ENCODE data around the gene HTR3C.
"Not testable (repeated sequence)": the region's sequence is repeated elsewhere in the genome, so short reads cannot be mapped to it uniquely, and the experiment has no call there.

The HTR3C gene, protein sequence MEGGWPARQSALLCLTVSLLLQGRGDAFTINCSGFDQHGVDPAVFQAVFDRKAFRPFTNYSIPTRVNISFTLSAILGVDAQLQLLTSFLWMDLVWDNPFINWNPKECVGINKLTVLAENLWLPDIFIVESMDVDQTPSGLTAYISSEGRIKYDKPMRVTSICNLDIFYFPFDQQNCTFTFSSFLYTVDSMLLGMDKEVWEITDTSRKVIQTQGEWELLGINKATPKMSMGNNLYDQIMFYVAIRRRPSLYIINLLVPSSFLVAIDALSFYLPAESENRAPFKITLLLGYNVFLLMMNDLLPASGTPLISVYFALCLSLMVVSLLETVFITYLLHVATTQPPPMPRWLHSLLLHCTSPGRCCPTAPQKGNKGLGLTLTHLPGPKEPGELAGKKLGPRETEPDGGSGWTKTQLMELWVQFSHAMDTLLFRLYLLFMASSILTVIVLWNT

GRCh38 chr3:184052767-184053166 is at the start of gene HTR3C:
TSS of gene HTR3C (plus strand) at chr3:184053047. CDS start at chr3:184053081, 34 bp downstream.
- DNase-seq (ENCODE audit: low spot score) = no peak

DNA sequence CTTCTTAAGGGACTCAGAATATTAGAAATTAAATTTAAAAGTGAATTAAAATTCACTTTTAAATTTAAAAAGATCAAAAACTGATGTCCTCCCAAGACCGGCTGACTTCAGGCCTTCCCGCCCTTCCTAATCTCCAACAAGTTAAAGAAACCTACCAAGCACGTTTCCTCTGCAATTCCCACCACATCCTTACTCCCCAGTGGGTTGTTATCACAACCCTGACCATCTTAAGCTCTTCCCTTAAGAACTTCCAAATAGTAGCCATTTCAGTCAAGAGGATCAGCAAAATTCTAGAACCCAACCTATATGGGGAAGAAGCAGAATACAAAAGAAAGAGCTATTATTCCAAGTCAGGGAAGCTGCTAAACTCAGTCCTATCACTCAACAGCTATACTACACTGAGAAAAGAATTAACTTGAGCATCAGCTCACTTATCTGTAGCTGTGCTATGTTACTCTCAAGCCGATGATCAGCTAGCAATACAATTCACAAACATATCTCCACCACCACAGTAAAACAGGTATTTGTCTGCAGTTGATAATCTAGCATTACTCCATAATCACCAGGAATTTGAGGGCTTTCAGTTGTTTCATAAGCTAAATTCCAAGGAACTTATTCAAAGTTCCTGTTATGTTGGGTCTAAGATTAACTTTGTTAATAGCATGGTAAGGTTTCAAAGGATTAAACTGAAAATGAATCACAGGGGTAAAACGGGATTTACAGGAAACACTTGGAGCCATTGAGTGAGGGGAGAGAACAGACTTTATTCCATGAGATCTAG is 49.5 kb upstream of the HTR3C start:
- no peak for DNase-seq (ENCODE audit: low spot score)

GRCh38 chr3:184004476-184004875 is 48.4 kb upstream of the HTR3C start:
- no peak for DNase-seq (ENCODE audit: low spot score)

GRCh38 chr3:184005941-184006507 is 46.8 kb upstream of the HTR3C start:
- peak; percentile 23 for DNase-seq (ENCODE audit: low spot score)

- not testable (repeated sequence) for DNase-seq (ENCODE audit: low spot score)
Measured at GRCh38 chr3:184007143-184007813, 45.6 kb upstream of the HTR3C start.

GRCh38 chr3:184008161-184008560 is 44.7 kb upstream of the HTR3C start:
- no peak for DNase-seq (ENCODE audit: low spot score)

DNA sequence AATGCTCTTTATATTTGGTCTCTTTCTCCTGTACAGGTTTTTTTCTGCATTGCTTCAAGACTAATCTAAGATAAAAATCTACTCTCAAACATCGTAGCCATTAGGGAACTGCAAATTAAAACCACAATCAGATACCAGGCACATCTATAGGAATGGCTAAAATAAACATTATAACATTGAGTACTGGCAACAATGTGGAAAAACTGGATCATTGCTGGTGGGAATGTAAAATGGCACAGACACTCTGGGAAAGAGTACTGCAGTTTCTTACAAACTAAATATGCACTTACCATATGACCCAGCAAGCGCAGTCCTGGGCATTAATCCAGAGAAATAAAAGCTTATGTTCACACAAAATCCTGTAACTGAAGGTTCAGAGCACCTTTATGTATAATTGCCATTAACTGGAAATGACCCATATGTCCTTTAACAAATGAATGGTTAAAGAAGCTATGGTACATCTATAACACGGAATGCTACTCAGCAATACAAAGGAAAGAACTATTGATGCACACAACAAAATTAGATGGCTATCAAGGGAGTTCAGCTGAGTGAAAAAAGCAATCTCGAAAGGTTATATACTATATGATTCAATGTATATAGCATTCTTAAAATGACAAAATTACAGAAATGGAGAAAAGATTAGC is 41.5 kb upstream of the HTR3C start:
- no peak for DNase-seq (ENCODE audit: low spot score)

GRCh38 chr3:184011937-184012889 is 40.6 kb upstream of the HTR3C start:
- DNase-seq (ENCODE audit: low spot score) = no peak

GRCh38 chr3:184015381-184016019 is 37.3 kb upstream of the HTR3C start:
- no peak for DNase-seq (ENCODE audit: low spot score)

- DNase-seq (ENCODE audit: low spot score) = no peak
Measured at GRCh38 chr3:184016169-184016570, 36.7 kb upstream of the HTR3C start.

- peak; percentile 56 for DNase-seq (ENCODE audit: low spot score)
Measured at GRCh38 chr3:184016811-184017671, 35.8 kb upstream of the HTR3C start.

DNA sequence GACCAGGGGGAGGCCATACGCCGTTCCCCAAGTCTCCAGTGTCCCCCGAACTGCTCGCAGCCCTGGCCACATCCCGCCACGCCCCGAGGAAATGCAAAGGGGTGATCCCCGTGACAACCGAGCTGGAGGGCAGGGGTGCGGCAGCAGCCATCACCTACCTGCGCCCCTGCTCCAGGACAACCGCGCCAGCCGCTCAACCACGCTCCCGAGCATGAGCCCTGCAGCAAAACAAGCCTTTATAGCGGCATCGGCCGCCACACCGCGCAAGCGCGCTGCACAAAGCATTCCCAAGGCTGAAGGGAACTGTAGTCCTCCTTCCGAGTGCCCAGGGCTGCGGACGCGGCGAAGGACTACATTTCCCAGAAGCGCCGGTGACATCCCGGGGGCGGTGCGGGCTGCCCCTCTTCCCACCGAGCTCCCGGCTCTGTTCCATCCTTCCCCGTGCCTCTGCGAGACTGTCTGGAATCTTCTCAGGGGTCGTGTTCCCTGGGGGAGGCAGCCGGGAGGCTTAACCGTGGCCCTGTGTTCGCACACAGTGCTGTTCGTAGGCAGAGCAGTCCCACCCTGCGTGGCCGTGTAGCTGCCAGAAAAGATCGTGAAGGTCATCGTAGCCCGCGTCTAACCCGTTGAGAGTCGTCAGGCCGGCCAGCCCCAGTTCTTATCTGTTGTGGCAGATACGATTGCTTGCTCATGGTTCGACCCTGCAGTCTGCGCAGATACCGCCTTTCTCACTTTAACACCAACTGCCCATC is 35.0 kb upstream of the HTR3C start, which contains the start of gene ABCC5:
Gene ABCC5, minus strand, starts transcription at position 213 of the 752 bp plus-strand sequence. CDS start 3,492 bp downstream, outside the sequence.
- DNase-seq (ENCODE audit: low spot score) = peak; percentile 83

- no peak for DNase-seq (ENCODE audit: low spot score)
Measured at GRCh38 chr3:184018424-184018973, 34.3 kb upstream of the HTR3C start.

- no peak for DNase-seq (ENCODE audit: low spot score)
Measured at GRCh38 chr3:184022323-184022722, 30.5 kb upstream of the HTR3C start.

DNA sequence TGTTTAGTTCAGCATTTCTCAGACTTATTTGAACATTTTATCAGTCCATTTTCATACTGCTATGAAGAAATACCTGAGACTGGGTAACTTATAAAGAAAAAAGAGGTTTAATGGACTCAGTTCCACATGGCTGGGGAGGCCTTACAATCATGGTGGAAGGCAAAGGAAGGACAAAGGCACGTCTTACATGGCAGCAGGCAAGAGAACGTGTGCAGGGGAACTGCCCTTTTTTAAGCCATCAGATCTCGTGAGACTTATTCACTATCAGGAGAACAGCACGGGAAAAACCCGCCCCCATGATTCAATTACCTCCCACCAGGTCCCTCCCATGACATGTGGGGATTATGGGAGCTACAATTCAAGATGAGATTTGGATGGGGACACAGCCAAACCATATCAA is 27.6 kb upstream of the HTR3C start:
- DNase-seq (ENCODE audit: low spot score) = not testable (repeated sequence)

DNA sequence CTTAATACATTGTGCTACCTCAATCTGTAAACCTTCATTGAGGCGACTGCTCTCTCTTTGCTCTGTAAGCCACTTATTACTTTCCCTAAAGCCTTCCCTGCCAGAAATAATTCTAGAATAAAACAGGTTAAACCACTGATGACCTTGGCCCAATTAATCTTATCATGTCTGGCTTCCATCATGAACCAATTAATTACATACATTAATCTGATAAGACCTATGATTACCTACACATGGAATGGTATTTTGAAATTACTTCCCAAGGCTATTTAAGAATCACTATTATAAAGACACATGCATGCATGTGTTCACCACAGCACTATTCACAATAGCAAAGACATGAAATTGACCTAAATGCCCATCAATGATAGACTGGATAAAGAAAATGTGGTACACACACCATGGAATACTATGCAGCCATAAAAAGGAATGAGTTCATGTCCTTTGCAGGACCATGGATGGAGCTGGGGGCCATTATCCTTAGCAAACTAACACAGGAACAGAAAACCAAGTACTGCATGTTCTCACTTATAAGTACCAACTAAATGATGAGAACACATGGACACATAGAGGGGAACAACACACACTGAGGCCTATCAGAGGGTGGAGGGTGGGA is 24.5 kb upstream of the HTR3C start:
- DNase-seq (ENCODE audit: low spot score) = not testable (repeated sequence)

DNA sequence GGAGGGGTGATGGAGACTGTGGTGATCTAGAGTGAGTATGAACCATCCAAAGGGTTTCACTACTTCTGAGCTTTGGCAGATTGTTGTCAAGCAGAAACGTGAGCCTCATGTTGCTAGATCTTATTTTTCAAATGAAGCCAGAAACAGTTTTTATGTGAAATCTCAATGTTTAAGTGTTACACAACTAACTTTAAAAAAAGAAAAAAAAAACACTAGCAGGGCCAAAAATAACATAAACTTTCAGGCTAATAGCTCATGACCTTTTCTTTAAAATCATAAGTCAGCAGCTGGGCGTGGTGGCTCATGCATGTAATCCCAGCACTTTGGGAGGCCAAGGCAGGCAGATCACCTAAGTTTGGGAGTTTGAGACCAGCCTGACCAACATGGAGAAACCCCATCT is 23.4 kb upstream of the HTR3C start:
- no peak for DNase-seq (ENCODE audit: low spot score)
